AG09319 (cell line): ENCODE measurements around the gene SETBP1.

Experiments
- DNase-seq: peaks from one replicate; pipeline ENCODE4 v3.0.0-alpha.2; 2010; ENCODE audit warnings: low read depth; ENCODE audit errors: extremely low read depth
- TF ChIP-seq, protein P1 (sequence below): IDR thresholded peaks from 2 replicates; pipeline ENCODE4 v1.5.1; 2011; ENCODE audit warnings: low read depth, mild to moderate bottlenecking, inconsistent platforms, low read length, moderate library complexity

SETBP1 gene

GRCh38 chr18:44638811-44639210 lies 41.9 kb upstream of the SETBP1 start:
- no peak for DNase-seq
- TF ChIP-seq, protein P1, sequence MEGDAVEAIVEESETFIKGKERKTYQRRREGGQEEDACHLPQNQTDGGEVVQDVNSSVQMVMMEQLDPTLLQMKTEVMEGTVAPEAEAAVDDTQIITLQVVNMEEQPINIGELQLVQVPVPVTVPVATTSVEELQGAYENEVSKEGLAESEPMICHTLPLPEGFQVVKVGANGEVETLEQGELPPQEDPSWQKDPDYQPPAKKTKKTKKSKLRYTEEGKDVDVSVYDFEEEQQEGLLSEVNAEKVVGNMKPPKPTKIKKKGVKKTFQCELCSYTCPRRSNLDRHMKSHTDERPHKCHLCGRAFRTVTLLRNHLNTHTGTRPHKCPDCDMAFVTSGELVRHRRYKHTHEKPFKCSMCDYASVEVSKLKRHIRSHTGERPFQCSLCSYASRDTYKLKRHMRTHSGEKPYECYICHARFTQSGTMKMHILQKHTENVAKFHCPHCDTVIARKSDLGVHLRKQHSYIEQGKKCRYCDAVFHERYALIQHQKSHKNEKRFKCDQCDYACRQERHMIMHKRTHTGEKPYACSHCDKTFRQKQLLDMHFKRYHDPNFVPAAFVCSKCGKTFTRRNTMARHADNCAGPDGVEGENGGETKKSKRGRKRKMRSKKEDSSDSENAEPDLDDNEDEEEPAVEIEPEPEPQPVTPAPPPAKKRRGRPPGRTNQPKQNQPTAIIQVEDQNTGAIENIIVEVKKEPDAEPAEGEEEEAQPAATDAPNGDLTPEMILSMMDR = no peak

GRCh38 chr18:44643004-44643403 lies 37.7 kb upstream of the SETBP1 start:
- DNase-seq = no peak
- TF ChIP-seq, protein P1 = no peak

- peak; percentile 45 for DNase-seq
- TF ChIP-seq, protein P1 = no peak
Observed at GRCh38 chr18:44651478-44651877, 29.2 kb upstream of the SETBP1 start.

GRCh38 chr18:44651918-44652572 lies 28.6 kb upstream of the SETBP1 start:
- no peak for DNase-seq
- TF ChIP-seq, protein P1 = no peak

GRCh38 chr18:44652722-44653121 lies 28.0 kb upstream of the SETBP1 start:
- no peak for DNase-seq
- TF ChIP-seq, protein P1 = no peak

DNA sequence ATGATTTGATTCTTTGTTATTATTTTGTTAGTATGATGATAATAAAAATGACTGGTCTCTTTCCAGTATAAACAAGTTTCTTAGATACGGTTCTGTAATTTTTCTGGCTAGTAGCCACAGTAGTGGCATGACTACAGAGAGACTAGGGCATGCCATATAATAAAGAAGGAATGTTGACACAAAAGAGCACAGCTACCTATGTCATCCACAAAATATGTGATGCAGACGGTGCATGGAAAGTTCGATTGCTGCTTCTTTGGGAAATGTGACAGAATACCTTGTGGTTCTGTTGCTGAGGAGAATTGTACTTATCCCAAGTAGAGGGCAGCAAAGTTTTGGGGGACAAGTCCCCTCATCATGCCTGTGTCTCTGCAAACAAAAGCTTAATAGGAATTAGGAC lies 26.1 kb upstream of the SETBP1 start:
- TF ChIP-seq, protein P1 = no peak; the same call in 1 of the 2 replicates
- peak; percentile 40 for DNase-seq

DNA sequence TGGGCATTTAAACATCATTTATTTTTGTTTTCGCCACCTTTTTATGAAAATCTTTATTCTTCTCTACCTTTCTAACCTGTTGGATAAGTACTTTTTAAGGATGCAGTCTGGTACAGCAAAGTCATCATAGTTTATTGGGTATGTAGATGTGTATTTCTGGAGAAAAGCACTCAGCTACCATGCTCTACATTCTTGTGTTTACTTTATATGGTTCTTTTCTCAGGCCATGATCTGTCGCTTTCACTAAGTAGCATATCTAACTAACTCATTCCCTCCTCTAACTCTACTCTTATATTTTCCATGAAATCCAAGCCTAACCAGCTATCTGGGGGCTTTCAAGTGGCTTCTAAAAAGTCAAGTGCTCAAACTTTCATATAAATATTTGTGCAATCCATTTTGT lies 25.3 kb upstream of the SETBP1 start:
- DNase-seq = no peak
- TF ChIP-seq, protein P1 = no peak
